Measurements from ENCODE around the gene SNN.

GRCh38 chr16:11698271-11698689, 30.0 kb downstream of the SNN start:
- no peak for TF ChIP-seq CTCF (IDR thresholded peaks at IDR 0.05)
- no peak for TF ChIP-seq POLR2A (IDR thresholded peaks at IDR 0.05; ENCODE audit: low read depth)
